DMS53 treated with DMSO at 0.1 percent for 48 hours (cell line): Measurements from ENCODE around the gene ZSCAN10.

Experiments
- DNase-seq: peaks from one replicate; lab custom pipeline; 2025; ENCODE audit not compliant: unreplicated experiment; lab: John Stamatoyannopoulos, UW

Gene ZSCAN10

GRCh38 chr16:3112058-3112880 is 13.2 kb upstream of the ZSCAN10 start, which contains the start of gene ZNF205:
Gene ZNF205 (plus strand): TSS chr16:3112586. CDS start chr16:3113431, 845 bp downstream.
- peak; percentile 41 for DNase-seq

- peak; percentile 68 for DNase-seq
Measured at GRCh38 chr16:3106205-3106928, 7.3 kb upstream of the ZSCAN10 start.

GRCh38 chr16:3101841-3102470 is 2.9 kb upstream of the ZSCAN10 start:
- no peak for DNase-seq

- DNase-seq: peak; percentile 19
Measured at GRCh38 chr16:3101018-3101840, 2.1 kb upstream of the ZSCAN10 start.

GRCh38 chr16:3099732-3100499 is 822 bp upstream of the ZSCAN10 start:
- peak; percentile 71 for DNase-seq

GRCh38 chr16:3099395-3099731 is 269 bp upstream of the ZSCAN10 start:
- no peak for DNase-seq

- DNase-seq: no peak
Measured at GRCh38 chr16:3097266-3097665, 1.8 kb downstream of the ZSCAN10 start.

- DNase-seq: no peak
Measured at GRCh38 chr16:3096362-3096761, 2.7 kb downstream of the ZSCAN10 start.

- DNase-seq: no peak
Measured at GRCh38 chr16:3095869-3096268, 3.2 kb downstream of the ZSCAN10 start.

GRCh38 chr16:3094289-3095027 is 4.6 kb downstream of the ZSCAN10 start:
- peak; percentile 13 for DNase-seq

GRCh38 chr16:3092501-3092941 is 6.6 kb downstream of the ZSCAN10 start:
- no peak for DNase-seq

- DNase-seq: no peak
Measured at GRCh38 chr16:3091551-3091950, 7.5 kb downstream of the ZSCAN10 start.

GRCh38 chr16:3089717-3090592 is 9.1 kb downstream of the ZSCAN10 start:
- DNase-seq: peak; percentile 72

- DNase-seq: no peak
Measured at GRCh38 chr16:3088925-3089716, 10.0 kb downstream of the ZSCAN10 start.

- DNase-seq: no peak
Measured at GRCh38 chr16:3088450-3088849, 10.6 kb downstream of the ZSCAN10 start.

GRCh38 chr16:3087243-3088235 is 11.6 kb downstream of the ZSCAN10 start:
- DNase-seq: no peak
